ENCODE results near the gene TRAF4. TPM values are rescaled to one million over a fixed set of nuclear protein-coding genes. Genes with fewer than 3 reads are reported as not detected.
"Not testable (repeated sequence)": the region's sequence is repeated elsewhere in the genome, so short reads cannot be mapped to it uniquely, and the experiment has no call there.

TRAF4 gene
- total RNA-seq, 2 donors from 2014 or later = 108 to 145 TPM

DNA sequence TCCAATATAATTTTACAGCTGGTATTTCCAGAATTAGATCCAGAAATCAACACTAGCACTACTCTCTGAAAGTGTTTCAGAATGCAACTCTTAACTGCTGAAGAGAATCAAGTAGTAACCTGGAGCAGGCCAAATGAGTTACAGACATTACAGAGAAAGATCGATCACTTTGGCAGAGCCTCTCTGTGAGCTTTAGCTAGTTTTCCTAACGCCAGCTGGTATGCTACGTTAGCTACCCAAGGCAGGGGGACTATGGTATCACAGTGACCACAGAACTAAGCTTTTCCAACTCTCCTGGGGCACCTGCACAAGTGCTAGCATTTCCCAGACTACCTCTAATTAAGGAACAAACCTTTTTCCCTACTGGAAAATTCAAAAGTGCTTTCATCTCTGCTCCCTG, 30.4 kb downstream of the TRAF4 start:
- no peaks in the 10 kb centered on the region for H3K27me3 Mint-ChIP-seq (ENCODE audit: low read depth)
- peak overlapping the region in 1 of 2 donors; percentile 45 for H3K4me3 Mint-ChIP-seq
- H3K9me3 Mint-ChIP-seq = no peaks in the 10 kb centered on the region
- ATAC-seq (replicated peaks in 1 of 2) = peak in 1 of 2 donors; percentile 34
- H3K4me1 Mint-ChIP-seq (ENCODE audit: low read depth) = peaks cover 33% of the 10 kb centered on the region
- H3K36me3 Mint-ChIP-seq (ENCODE audit: insufficient read depth in 2 of 2) = peaks cover 1 to 2% of the 10 kb centered on the region in 2 donors
- peak overlapping the region; percentile 91 for H3K27ac Mint-ChIP-seq
- DNase-seq = no peak

DNA sequence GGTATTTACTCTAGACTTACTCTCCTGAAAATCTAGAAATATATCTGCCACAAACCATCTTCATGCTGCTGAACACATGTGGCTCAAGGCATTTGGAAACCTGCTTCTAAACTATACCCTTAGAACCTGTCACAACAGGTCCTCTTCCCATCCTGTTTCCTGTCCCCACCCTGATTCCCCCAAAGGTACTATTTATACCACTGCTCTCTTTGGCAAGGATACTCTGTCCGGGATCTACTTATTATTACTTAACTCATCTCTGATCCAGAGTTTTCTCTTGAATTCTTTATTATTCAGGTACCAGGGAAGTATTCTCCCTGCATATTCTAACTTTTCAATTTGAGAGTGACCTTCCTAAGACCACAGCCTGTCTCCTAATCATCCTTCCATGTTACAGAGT, 33.4 kb downstream of the TRAF4 start:
- Mint-ChIP-seq H3K36me3 (ENCODE audit: insufficient read depth in 2 of 2) (peaks cover 0 to 10% of the 10 kb centered on the region in 2 donors), H3K9me3 (no peaks in the 10 kb centered on the region), H3K4me1 (ENCODE audit: low read depth) (peaks cover 41% of the 10 kb centered on the region), H3K27ac (peak overlapping the region; percentile 91), H3K4me3 (no peak overlapping the region), H3K27me3 (ENCODE audit: low read depth) (no peaks in the 10 kb centered on the region)
- ATAC-seq (replicated peaks in 1 of 2) (no peak), DNase-seq (no peak)

DNA sequence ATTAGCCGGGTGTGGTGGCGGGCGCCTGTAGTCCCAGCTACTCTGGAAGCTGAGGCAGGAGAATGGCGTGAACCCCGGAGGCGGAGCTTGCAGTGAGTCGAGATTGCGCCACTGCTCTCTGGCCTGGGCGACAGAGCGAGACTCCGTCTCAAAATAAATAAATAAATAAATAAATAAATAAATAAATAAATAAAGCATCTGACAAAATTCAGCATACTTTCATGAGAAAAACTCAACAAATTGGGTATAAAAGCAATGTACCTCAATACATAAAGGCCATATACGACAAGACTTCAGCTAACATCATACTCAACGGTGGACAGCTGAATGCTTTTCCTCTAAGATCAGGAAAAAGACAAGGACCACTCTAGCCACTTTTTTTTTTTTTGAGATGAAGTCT, 35.8 kb downstream of the TRAF4 start:
- ATAC-seq (replicated peaks in 1 of 2); H3K27me3 Mint-ChIP-seq (ENCODE audit: low read depth); H3K4me3 Mint-ChIP-seq; DNase-seq; H3K9me3 Mint-ChIP-seq; H3K27ac Mint-ChIP-seq: not testable (repeated sequence)
- Mint-ChIP-seq H3K4me1 (ENCODE audit: low read depth) (peaks cover 37% of the 10 kb centered on the region), H3K36me3 (ENCODE audit: insufficient read depth in 2 of 2) (peaks cover 0 to 10% of the 10 kb centered on the region in 2 donors)

DNA sequence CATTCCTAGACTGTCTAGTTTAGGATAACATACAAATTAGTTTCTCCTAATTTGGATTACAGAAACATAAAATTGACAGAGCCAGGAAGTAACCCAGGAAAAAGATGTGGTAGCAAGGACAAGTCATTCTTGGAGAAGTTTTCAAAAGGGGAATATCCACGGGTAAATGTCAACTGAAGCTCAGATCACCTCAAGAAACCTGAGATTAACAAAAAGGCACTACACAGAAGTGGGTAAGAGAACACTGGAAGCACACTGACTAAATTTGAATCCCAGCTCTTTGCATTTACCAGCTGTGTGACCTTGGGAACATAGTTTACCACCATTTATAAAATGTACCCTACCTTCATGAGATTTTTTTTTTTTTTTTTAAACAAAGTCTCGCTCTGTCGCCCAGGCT, 39.4 kb downstream of the TRAF4 start:
- no peak for ATAC-seq (replicated peaks in 1 of 2)
- Mint-ChIP-seq H3K27ac (peak overlapping the region; percentile 74), H3K9me3 (no peaks in the 10 kb centered on the region), H3K4me1 (ENCODE audit: low read depth) (peaks cover 22% of the 10 kb centered on the region), H3K27me3 (ENCODE audit: low read depth) (no peaks in the 10 kb centered on the region), H3K4me3 (no peak overlapping the region), H3K36me3 (ENCODE audit: insufficient read depth in 2 of 2) (peaks cover 0 to 10% of the 10 kb centered on the region in 2 donors)
- no peak for DNase-seq

DNA sequence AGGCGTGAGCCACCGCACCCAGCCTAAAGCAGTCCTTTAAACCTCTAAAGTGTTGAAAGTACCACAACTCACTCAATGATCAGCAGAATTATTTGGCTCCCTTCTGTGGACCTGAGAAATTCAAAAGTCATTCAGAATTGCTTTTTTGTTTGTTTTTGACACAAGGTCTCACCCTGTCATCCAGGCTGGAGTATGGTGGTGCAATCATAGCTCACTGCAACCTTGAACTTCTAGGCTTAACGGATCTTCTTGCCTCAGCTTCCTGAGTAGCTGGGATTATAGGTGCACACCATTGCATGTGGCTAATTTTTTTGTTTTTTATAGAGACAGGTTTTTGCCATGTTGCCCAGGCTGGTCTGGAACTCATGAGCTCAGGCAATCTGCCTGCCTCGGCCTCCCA, 44.3 kb downstream of the TRAF4 start:
- no peak for ATAC-seq (replicated peaks in 1 of 2)
- H3K9me3 Mint-ChIP-seq = no peaks in the 10 kb centered on the region
- H3K4me1 Mint-ChIP-seq (ENCODE audit: low read depth) = peaks cover 25% of the 10 kb centered on the region
- peaks cover 0 to 2% of the 10 kb centered on the region in 2 donors for H3K36me3 Mint-ChIP-seq (ENCODE audit: insufficient read depth in 2 of 2)
- DNase-seq = no peak
- H3K4me3 Mint-ChIP-seq = no peak overlapping the region
- H3K27ac Mint-ChIP-seq = no peak overlapping the region
- no peaks in the 10 kb centered on the region for H3K27me3 Mint-ChIP-seq (ENCODE audit: low read depth)

DNA sequence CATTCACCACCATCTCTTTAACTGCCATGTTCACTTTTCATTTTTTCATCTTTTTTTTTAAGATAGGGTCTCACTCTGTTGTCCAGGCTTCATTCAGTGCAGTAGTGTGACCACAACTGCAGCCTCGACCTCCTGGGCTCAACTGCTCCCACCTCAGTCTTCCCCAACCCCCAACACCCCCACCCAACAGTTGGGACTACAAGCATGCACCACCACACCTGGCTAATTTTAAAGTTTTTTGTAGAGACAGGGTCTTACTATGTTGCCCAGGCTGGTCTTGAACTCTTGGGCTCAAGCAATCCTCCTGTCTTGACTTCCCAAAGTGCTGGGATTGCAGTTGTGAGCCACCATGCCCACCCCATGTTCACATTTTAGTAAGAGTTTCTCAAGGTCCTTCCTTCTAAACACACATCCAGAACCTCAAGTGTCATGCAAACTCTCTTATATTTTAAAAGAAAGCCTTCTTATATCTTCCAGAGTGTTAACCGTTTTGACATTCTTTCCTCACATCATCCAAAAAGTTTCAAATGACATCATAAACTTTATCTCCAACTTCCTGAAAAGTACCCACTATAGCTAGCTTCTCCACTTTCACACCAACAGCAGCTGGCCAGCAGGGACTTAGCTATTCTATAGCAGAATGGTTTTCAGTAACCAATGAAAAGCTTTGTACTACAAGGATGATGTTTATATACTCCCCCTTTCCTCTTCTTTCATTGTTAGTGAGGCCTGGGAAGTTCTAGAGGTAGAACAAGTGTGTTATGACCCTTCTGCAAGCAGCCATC, 49.3 kb downstream of the TRAF4 start:
- DNase-seq (no peak), ATAC-seq (replicated peaks in 1 of 2) (no peak)
- H3K27me3 Mint-ChIP-seq (ENCODE audit: low read depth) = no peaks in the 10 kb centered on the region
- peak overlapping the region; percentile 62 for H3K27ac Mint-ChIP-seq
- peaks cover 33% of the 10 kb centered on the region for H3K4me1 Mint-ChIP-seq (ENCODE audit: low read depth)
- H3K9me3 Mint-ChIP-seq = no peaks in the 10 kb centered on the region
- no peak overlapping the region for H3K4me3 Mint-ChIP-seq
- peaks cover 0 to 4% of the 10 kb centered on the region in 2 donors for H3K36me3 Mint-ChIP-seq (ENCODE audit: insufficient read depth in 2 of 2)

DNA sequence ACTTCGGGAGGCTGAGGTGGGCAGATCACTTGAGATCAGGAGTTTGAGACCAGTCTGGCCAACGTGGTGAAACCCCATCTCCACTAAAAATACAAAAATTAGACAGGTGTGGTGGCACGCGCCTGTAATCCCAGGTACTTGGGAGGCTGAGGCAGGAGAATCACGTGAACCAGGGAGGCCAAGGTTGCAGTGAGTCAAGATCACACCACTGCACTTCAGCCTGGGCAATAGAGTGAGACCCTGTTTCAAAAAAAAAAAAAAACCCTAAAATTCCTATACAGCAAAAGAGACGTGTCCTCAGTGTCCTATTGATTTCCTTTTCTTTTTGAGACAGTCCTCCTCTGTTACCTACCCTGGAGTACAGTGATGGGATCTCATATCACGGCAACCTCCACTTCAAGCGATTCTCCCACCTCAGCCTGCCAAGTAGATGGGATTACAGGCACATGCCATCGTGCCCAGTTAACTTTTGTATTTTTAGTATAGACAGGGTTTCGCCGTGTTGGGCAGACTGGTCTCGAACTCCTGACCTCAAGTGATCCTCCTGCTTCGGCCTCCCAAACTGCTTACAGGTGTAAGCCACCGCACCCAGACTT, 51.1 kb downstream of the TRAF4 start:
- H3K4me1 Mint-ChIP-seq (ENCODE audit: low read depth) = peaks cover 24% of the 10 kb centered on the region
- H3K36me3 Mint-ChIP-seq (ENCODE audit: insufficient read depth in 2 of 2); H3K27ac Mint-ChIP-seq; ATAC-seq (replicated peaks in 1 of 2); DNase-seq; H3K4me3 Mint-ChIP-seq; H3K9me3 Mint-ChIP-seq; H3K27me3 Mint-ChIP-seq (ENCODE audit: low read depth): not testable (repeated sequence)

DNA sequence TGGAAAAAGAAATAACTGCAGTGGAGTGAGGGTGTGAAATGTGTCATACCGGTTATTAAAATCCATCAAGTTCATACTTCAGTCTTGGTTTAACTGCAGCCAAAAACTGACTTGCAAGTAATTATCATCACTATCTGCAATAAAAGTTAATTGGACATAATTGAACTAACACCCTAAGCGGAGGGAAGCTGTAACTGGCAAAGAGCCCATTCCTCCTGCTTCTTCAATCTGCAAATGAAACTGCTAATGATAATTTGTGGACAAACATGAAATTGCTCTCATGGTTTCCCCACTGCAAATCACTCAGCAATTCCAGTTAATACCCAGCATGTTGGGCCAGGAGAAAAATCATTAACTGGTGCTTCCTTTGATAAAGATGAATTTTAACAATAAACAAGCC, 52.3 kb downstream of the TRAF4 start:
- Mint-ChIP-seq H3K27me3 (ENCODE audit: low read depth) (no peaks in the 10 kb centered on the region), H3K4me3 (no peak overlapping the region), H3K36me3 (ENCODE audit: insufficient read depth in 2 of 2) (peaks cover 0 to 1% of the 10 kb centered on the region in 2 donors), H3K4me1 (ENCODE audit: low read depth) (peaks cover 18% of the 10 kb centered on the region), H3K27ac (no peak overlapping the region), H3K9me3 (no peaks in the 10 kb centered on the region)
- DNase-seq (no peak), ATAC-seq (replicated peaks in 1 of 2) (no peak)

Other genes starting within 250 kb of the TRAF4 start
- not detected for gene FOXN1, start 237.7 kb upstream of the TRAF4 start, total RNA-seq
- 10 to 100 TPM; 45.3 to 53.8 TPM for gene UNC119, start 191.4 kb upstream of the TRAF4 start, total RNA-seq
- 10 to 100 TPM; 46.3 to 53.5 TPM for gene PIGS, start 172.5 kb upstream of the TRAF4 start, total RNA-seq
- 10 to 100 TPM; 23.1 to 40.0 TPM for gene ALDOC, start 167.1 kb upstream of the TRAF4 start, total RNA-seq
- gene SPAG5, start 145.0 kb upstream of the TRAF4 start, total RNA-seq = 100 to 1,000 TPM; 134 to 141 TPM
- gene RSKR, start 129.8 kb upstream of the TRAF4 start, total RNA-seq = 10 to 100 TPM; 25.1 to 33.4 TPM
- 100 to 1,000 TPM; 109 TPM for gene BLTP2, start 98.9 kb upstream of the TRAF4 start, total RNA-seq
- 10 to 100 TPM; 43.9 to 48.2 TPM for gene SDF2, start 82.1 kb upstream of the TRAF4 start, total RNA-seq
- 10 to 100 TPM; 85.1 to 97.8 TPM for gene SUPT6H, start 81.8 kb upstream of the TRAF4 start, total RNA-seq
- gene PROCA1, start 32.1 kb upstream of the TRAF4 start, total RNA-seq = 1 to 10 TPM; 8.0 to 9.6 TPM
- 10 to 100 TPM; 10.4 to 17.3 TPM for gene RAB34, start 26.1 kb upstream of the TRAF4 start, total RNA-seq
- gene RPL23A, start 24.0 kb upstream of the TRAF4 start, total RNA-seq = 1,000 to 10,000 TPM; 2,006 to 2,174 TPM
- 1 to 10 TPM; 5.2 to 9.0 TPM for gene TLCD1, start 17.8 kb upstream of the TRAF4 start, total RNA-seq
- gene NEK8, start 15.2 kb upstream of the TRAF4 start, total RNA-seq = 10 to 100 TPM in 1 of 2 donors, 1 to 10 TPM in 1; 6.9 to 10.9 TPM
- 10 to 100 TPM; 20.9 to 26.5 TPM for gene FAM222B, start 98.8 kb downstream of the TRAF4 start, total RNA-seq
- gene ERAL1, start 111.0 kb downstream of the TRAF4 start, total RNA-seq = 10 to 100 TPM; 48.6 to 68.1 TPM
- gene FLOT2, start 153.7 kb downstream of the TRAF4 start, total RNA-seq = 100 to 1,000 TPM; 138 to 141 TPM
- 10 to 100 TPM; 21.3 to 25.3 TPM for gene DHRS13, start 159.1 kb downstream of the TRAF4 start, total RNA-seq
- gene PHF12, start 207.5 kb downstream of the TRAF4 start, total RNA-seq = 10 to 100 TPM; 67.7 to 81.6 TPM